Nephron progenitor cell (in vitro differentiated cells): ENCODE results near the gene ENOX1.
A peak's percentile ranks its signal among the peaks of the same experiment; 100 is the strongest.

Experiments
- DNase-seq: peaks from one replicate; pipeline ENCODE4 v3.0.0; 2021
- H3K27ac Mint-ChIP-seq: 2 replicates; pipeline ENCODE4 v1.8.0; 2021; ENCODE audit warnings: mild to moderate bottlenecking, moderate library complexity, mixed read lengths
- H3K27me3 Mint-ChIP-seq: 2 replicates; pipeline ENCODE4 v1.8.0; 2021; ENCODE audit warnings: mild to moderate bottlenecking, low read depth, mixed read lengths; ENCODE audit not compliant: poor library complexity
- H3K36me3 Mint-ChIP-seq: 2 replicates; pipeline ENCODE4 v1.8.0; 2021; ENCODE audit warnings: low read depth, mixed read lengths
- H3K4me1 Mint-ChIP-seq: 2 replicates; pipeline ENCODE4 v1.8.0; 2021; ENCODE audit warnings: mixed read lengths
- H3K4me3 Mint-ChIP-seq: 2 replicates; pipeline ENCODE4 v1.8.0; 2021; ENCODE audit warnings: mild to moderate bottlenecking, moderate library complexity, mixed read lengths
- H3K9me3 Mint-ChIP-seq: 2 replicates; pipeline ENCODE4 v1.8.0; 2021; ENCODE audit warnings: mild to moderate bottlenecking, moderate library complexity, mixed read lengths
- TF ChIP-seq, protein P1 (sequence below): fragments of 200-600 bp; sonication (generic); IDR thresholded peaks from 2 replicates; pipeline ENCODE4 v1.5.0; 2021; ENCODE audit warnings: antibody characterized with exemption

ENOX1 gene

GRCh38 chr13:43675577-43675976, 111.2 kb downstream of the ENOX1 start:
- no peak overlapping the region for H3K27ac Mint-ChIP-seq
- TF ChIP-seq, protein P1, sequence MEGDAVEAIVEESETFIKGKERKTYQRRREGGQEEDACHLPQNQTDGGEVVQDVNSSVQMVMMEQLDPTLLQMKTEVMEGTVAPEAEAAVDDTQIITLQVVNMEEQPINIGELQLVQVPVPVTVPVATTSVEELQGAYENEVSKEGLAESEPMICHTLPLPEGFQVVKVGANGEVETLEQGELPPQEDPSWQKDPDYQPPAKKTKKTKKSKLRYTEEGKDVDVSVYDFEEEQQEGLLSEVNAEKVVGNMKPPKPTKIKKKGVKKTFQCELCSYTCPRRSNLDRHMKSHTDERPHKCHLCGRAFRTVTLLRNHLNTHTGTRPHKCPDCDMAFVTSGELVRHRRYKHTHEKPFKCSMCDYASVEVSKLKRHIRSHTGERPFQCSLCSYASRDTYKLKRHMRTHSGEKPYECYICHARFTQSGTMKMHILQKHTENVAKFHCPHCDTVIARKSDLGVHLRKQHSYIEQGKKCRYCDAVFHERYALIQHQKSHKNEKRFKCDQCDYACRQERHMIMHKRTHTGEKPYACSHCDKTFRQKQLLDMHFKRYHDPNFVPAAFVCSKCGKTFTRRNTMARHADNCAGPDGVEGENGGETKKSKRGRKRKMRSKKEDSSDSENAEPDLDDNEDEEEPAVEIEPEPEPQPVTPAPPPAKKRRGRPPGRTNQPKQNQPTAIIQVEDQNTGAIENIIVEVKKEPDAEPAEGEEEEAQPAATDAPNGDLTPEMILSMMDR: no peak
- H3K9me3 Mint-ChIP-seq: peaks cover 7% of the 10 kb centered on the region
- no peaks in the 10 kb centered on the region for H3K4me1 Mint-ChIP-seq
- H3K4me3 Mint-ChIP-seq: no peak overlapping the region
- H3K27me3 Mint-ChIP-seq: no peaks in the 10 kb centered on the region
- DNase-seq: no peak
- H3K36me3 Mint-ChIP-seq: no peaks in the 10 kb centered on the region

DNA sequence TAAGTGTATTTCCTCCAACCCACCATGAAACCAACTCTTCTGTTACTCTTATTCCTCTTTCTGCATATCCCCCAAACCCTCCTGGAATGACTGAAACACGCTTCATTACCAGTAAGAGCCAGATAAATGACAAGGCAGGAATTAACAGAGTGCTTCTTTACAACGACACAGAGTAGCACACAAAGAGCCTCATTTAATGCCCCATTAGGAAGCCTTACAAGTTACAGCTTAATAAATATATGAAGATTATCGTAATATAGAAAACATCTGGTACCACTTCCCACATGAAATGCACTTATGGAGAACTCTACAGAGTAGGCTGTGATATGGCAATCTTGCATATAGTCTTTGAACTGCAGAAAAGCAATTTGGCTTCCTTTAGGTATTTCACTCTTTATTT, 116.8 kb downstream of the ENOX1 start:
- Mint-ChIP-seq H3K9me3 (peaks cover 7% of the 10 kb centered on the region), H3K27me3 (no peaks in the 10 kb centered on the region)

DNA sequence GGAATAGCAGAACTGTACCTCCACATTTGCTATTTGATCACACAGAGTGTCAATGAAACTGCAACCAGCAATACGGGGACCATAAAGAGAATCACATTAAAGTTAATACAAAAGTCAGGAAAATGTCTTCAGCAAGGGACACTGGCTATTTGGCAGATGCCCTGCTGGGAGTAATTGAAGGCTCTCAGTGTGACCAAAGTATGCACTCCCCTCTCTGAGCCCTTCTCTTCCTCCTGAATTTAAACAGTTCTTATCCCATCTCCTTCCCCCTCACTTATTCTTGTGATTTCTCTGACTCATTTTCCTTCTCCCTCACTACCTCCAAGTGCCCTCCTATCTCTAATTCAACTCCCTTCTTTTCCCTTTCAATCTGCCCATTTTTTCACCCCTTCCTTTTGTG, 117.7 kb downstream of the ENOX1 start:
- peaks cover 4% of the 10 kb centered on the region for H3K9me3 Mint-ChIP-seq
- H3K4me3 Mint-ChIP-seq: no peak overlapping the region
- TF ChIP-seq, protein P1: no peak
- no peak for DNase-seq
- peaks cover 6% of the 10 kb centered on the region for H3K4me1 Mint-ChIP-seq
- H3K27me3 Mint-ChIP-seq: no peaks in the 10 kb centered on the region
- H3K36me3 Mint-ChIP-seq: no peaks in the 10 kb centered on the region
- H3K27ac Mint-ChIP-seq: no peak overlapping the region

More for the DNA sequence above, 116.8 kb downstream of the ENOX1 start:
- Mint-ChIP-seq H3K27ac (no peak overlapping the region), H3K36me3 (no peaks in the 10 kb centered on the region), H3K4me3 (no peak overlapping the region), H3K4me1 (peaks cover 3% of the 10 kb centered on the region)
- DNase-seq: no peak
- TF ChIP-seq, protein P1: no peak

DNA sequence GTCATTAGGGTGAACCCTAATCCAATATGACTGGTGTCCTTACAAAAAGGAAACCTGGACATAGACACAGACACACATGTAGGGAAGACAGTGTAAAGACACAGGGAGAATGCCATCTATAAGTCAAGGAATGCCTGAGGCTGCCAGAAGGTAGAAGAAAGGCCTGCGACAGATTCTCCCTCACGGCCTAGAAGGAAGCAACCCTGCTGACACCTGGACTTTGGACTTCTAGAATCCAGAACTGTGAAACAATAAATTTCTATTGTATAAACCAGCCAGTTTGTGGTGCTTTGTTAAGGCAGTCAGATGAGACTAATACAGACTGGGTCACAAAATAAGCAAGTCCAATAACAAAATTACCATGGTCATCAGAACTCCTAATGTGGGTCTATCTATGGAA, 120.4 kb downstream of the ENOX1 start:
- Mint-ChIP-seq H3K9me3 (no peaks in the 10 kb centered on the region), H3K4me3 (no peak overlapping the region), H3K36me3 (no peaks in the 10 kb centered on the region), H3K27me3 (no peaks in the 10 kb centered on the region), H3K27ac (no peak overlapping the region), H3K4me1 (peaks cover 6% of the 10 kb centered on the region)
- TF ChIP-seq, protein P1: no peak
- no peak for DNase-seq

DNA sequence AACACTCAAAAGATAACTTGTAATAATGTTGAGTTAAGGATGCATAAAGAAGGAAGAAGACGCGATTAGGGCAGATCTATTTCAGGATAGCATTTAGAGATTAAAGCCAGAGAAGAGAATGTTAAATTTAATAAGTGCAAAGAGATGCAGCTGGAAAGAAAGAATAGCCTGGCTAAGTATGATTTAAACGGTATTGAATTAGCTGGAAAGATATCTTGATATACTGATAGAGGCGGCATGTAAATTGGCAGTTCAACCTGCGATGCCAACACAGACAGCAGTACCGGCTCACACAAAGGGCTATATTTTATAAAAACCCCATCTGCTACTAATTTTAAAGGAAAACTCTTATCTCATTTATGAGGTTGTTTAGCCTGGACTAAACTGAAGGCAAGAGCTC, 121.4 kb downstream of the ENOX1 start:
- H3K36me3 Mint-ChIP-seq: no peaks in the 10 kb centered on the region
- no peaks in the 10 kb centered on the region for H3K9me3 Mint-ChIP-seq
- H3K4me3 Mint-ChIP-seq: no peak overlapping the region
- no peak for DNase-seq
- TF ChIP-seq, protein P1: no peak
- H3K4me1 Mint-ChIP-seq: peaks cover 6% of the 10 kb centered on the region
- no peak overlapping the region for H3K27ac Mint-ChIP-seq
- no peaks in the 10 kb centered on the region for H3K27me3 Mint-ChIP-seq

DNA sequence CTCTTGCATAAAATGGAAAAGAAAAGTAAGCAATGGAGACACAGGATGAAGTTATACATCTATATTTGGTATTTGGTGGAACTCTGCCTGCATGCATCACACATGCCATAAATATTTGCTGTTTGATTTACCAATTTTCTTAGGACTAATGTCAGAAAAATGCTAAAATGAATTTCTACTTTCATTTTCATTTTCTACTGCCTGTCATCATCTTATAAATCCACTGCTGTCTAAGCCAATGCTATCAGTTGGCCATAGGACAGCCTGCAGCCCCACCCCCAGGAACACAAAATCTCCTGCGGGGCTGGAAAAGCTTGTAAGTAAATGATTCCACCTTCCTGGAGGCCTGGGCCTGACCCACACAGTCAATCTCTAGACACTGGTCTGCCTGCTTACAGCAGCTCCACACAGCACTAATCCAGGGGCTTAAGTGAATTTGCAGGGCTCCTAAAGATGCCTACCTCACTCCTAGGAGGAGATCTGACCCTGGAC, 122.0 kb downstream of the ENOX1 start:
- Mint-ChIP-seq H3K4me3 (no peak overlapping the region), H3K36me3 (no peaks in the 10 kb centered on the region)

More for the DNA sequence above, 122.0 kb downstream of the ENOX1 start:
- peaks cover 6% of the 10 kb centered on the region for H3K4me1 Mint-ChIP-seq
- TF ChIP-seq, protein P1: no peak
- DNase-seq: peak; percentile 9
- no peaks in the 10 kb centered on the region for H3K9me3 Mint-ChIP-seq
- no peaks in the 10 kb centered on the region for H3K27me3 Mint-ChIP-seq
- H3K27ac Mint-ChIP-seq: no peak overlapping the region
